ENCODE measurements around the gene CLMP. TPM values are rescaled to one million over a fixed set of nuclear protein-coding genes. Genes with fewer than 3 reads are reported as not detected.

CLMP gene
- total RNA-seq, 3 donors from 2014 or later (not counting 1 experiment from before 2014, with no cell fraction given), result 0.07 to 0.45 TPM; not detected in 1

DNA sequence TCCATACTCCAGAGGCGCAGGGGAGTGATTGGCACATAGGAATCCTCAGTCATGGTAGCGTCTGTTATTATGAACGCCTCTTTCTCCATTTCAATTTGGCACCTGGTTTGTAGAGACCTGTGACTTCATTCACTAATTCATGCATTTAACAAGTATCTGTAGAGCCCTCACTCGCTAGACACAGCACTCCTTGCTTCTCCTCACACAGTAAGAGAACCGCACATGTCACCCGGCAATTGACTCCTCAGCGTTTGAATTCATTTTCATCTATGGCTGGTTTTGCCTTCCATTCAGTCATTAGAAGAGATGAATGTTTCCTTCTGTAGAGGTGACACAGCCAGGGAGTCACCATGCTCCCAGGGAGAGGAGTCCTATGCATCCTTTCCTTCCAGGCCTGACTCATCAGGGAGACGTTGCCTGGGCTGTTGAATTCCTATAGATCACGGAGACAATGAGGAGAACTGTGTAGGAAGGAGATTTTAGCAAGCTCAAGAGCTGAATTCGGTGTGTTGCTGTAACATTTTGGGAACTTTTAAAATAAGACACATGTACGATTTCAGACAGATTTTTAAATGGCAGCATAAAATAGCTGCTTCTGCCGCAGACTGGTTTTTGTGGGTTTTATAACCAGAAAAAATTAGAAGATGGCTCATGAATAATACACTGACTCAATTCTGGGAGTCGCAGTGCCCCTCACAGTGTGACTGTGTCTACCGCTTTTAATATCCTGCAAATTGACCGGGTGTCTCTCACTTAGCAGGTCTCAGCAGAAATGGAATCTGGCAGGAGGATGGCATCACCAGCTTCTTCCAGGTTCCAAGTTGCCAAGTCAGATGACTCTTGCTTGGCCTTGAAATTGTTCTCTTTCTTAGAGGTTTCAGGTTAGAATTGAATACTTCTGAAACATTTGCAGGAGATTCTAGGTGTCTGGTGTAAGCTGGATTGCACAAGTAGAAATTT, 44.4 kb upstream of the CLMP start:
- Histone ChIP-seq H3K4me1 (ENCODE audit: control insufficient read depth, insufficient read depth, low read length) (no peaks in the 10 kb centered on the region), H3K4me3 (ENCODE audit: low read length) (no peak overlapping the region), H3K9me3 (ENCODE audit: control insufficient read depth, insufficient read depth, low read length) (no peaks in the 10 kb centered on the region), H3K27ac (ENCODE audit: low read length) (no peak overlapping the region), H3K36me3 (ENCODE audit: control insufficient read depth, insufficient read depth, low read length) (no peaks in the 10 kb centered on the region), H3K27me3 (ENCODE audit: control insufficient read depth, insufficient read depth, low read length) (no peaks in the 10 kb centered on the region)
- 91% methylated on average over 15 of the region's 15 CpGs for WGBS (ENCODE audit: insufficient coverage)
- ATAC-seq (no peak), DNase-seq (no peak)
- Mint-ChIP-seq H3K27ac (no peak overlapping the region), H3K27me3 (ENCODE audit: low read depth in 2 of 2) (peaks cover 8 to 11% of the 10 kb centered on the region in 2 donors), H3K36me3 (no peaks in the 10 kb centered on the region), H3K4me3 (no peak overlapping the region), H3K9me3 (no peaks in the 10 kb centered on the region), H3K4me1 (peaks cover 0 to 5% of the 10 kb centered on the region in 2 donors)
- TF ChIP-seq, protein P1, sequence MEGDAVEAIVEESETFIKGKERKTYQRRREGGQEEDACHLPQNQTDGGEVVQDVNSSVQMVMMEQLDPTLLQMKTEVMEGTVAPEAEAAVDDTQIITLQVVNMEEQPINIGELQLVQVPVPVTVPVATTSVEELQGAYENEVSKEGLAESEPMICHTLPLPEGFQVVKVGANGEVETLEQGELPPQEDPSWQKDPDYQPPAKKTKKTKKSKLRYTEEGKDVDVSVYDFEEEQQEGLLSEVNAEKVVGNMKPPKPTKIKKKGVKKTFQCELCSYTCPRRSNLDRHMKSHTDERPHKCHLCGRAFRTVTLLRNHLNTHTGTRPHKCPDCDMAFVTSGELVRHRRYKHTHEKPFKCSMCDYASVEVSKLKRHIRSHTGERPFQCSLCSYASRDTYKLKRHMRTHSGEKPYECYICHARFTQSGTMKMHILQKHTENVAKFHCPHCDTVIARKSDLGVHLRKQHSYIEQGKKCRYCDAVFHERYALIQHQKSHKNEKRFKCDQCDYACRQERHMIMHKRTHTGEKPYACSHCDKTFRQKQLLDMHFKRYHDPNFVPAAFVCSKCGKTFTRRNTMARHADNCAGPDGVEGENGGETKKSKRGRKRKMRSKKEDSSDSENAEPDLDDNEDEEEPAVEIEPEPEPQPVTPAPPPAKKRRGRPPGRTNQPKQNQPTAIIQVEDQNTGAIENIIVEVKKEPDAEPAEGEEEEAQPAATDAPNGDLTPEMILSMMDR (IDR thresholded peaks at IDR 0.05), result no peak
- intact Hi-C loops (cut with micrococcal nuclease), result no loop called here

GRCh38 chr11:123238297-123238696, 43.2 kb upstream of the CLMP start:
- Histone ChIP-seq H3K9me3 (ENCODE audit: control insufficient read depth, insufficient read depth, low read length) (no peaks in the 10 kb centered on the region), H3K27me3 (ENCODE audit: control insufficient read depth, insufficient read depth, low read length) (no peaks in the 10 kb centered on the region), H3K27ac (ENCODE audit: low read length) (no peak overlapping the region), H3K4me1 (ENCODE audit: control insufficient read depth, insufficient read depth, low read length) (peaks cover 8% of the 10 kb centered on the region), H3K4me3 (ENCODE audit: low read length) (no peak overlapping the region), H3K36me3 (ENCODE audit: control insufficient read depth, insufficient read depth, low read length) (no peaks in the 10 kb centered on the region)
- no peaks in the 10 kb centered on the region for H3K9me3 Mint-ChIP-seq
- no peaks in the 10 kb centered on the region for H3K36me3 Mint-ChIP-seq
- intact Hi-C loops (cut with micrococcal nuclease), result no loop called here
- DNase-seq (no peak), ATAC-seq (no peak)
- WGBS (ENCODE audit: insufficient coverage), result 83% methylated on average over 1 of the region's 1 CpG
- TF ChIP-seq, protein P1 (IDR thresholded peaks at IDR 0.05), result no peak
- peaks cover 6 to 11% of the 10 kb centered on the region in 2 donors for H3K4me1 Mint-ChIP-seq
- no peak overlapping the region for H3K4me3 Mint-ChIP-seq
- peaks cover 7 to 8% of the 10 kb centered on the region in 2 donors for H3K27me3 Mint-ChIP-seq (ENCODE audit: low read depth in 2 of 2)
- H3K27ac Mint-ChIP-seq, result no peak overlapping the region

GRCh38 chr11:123236879-123237278, 41.8 kb upstream of the CLMP start:
- Histone ChIP-seq H3K36me3 (ENCODE audit: control insufficient read depth, insufficient read depth, low read length) (no peaks in the 10 kb centered on the region), H3K4me3 (ENCODE audit: low read length) (no peak overlapping the region), H3K27ac (ENCODE audit: low read length) (no peak overlapping the region), H3K27me3 (ENCODE audit: control insufficient read depth, insufficient read depth, low read length) (no peaks in the 10 kb centered on the region), H3K9me3 (ENCODE audit: control insufficient read depth, insufficient read depth, low read length) (no peaks in the 10 kb centered on the region), H3K4me1 (ENCODE audit: control insufficient read depth, insufficient read depth, low read length) (peaks cover 12% of the 10 kb centered on the region)
- H3K9me3 Mint-ChIP-seq, result no peaks in the 10 kb centered on the region
- ATAC-seq (no peak), DNase-seq (no peak)
- intact Hi-C loops (cut with micrococcal nuclease), result no loop called here
- H3K36me3 Mint-ChIP-seq, result no peaks in the 10 kb centered on the region
- no peak overlapping the region for H3K27ac Mint-ChIP-seq
- no peak overlapping the region for H3K4me3 Mint-ChIP-seq
- peaks cover 14 to 20% of the 10 kb centered on the region in 2 donors for H3K4me1 Mint-ChIP-seq
- H3K27me3 Mint-ChIP-seq (ENCODE audit: low read depth in 2 of 2), result peaks cover 6 to 8% of the 10 kb centered on the region in 2 donors
- 94% methylated on average over 3 of the region's 3 CpGs for WGBS (ENCODE audit: insufficient coverage)
- TF ChIP-seq, protein P1 (IDR thresholded peaks at IDR 0.05), result no peak

All from natural killer cell (primary cell).